ENCODE data around the gene NHLH2.

The NHLH2 gene
- 0 reads per million in 2 experiments for total RNA-seq

GRCh38 chr1:115840605-115841460, at the start of gene NHLH2:
Gene NHLH2, minus strand, starts transcription at chr1:115841126. Its CDS starts 2,754 bp downstream, at chr1:115838372.
- DNase-seq (ENCODE audit: low read depth), result no peak

GRCh38 chr1:115890580-115890979, 49.7 kb upstream of the NHLH2 start:
- DNase-seq (ENCODE audit: low read depth), result no peak

- no peak for DNase-seq (ENCODE audit: low read depth)
Measured at GRCh38 chr1:115888976-115889375, 48.0 kb upstream of the NHLH2 start.

- DNase-seq (ENCODE audit: low read depth), result no peak
Measured at GRCh38 chr1:115882913-115883902, 42.3 kb upstream of the NHLH2 start.

- no peak for DNase-seq (ENCODE audit: low read depth)
Measured at GRCh38 chr1:115880981-115881672, 40.2 kb upstream of the NHLH2 start.

GRCh38 chr1:115879977-115880376, 39.1 kb upstream of the NHLH2 start:
- no peak for DNase-seq (ENCODE audit: low read depth)

GRCh38 chr1:115877511-115877910, 36.6 kb upstream of the NHLH2 start:
- no peak for DNase-seq (ENCODE audit: low read depth)

GRCh38 chr1:115874904-115875303, 34.0 kb upstream of the NHLH2 start:
- no peak for DNase-seq (ENCODE audit: low read depth)

- no peak for DNase-seq (ENCODE audit: low read depth)
Measured at GRCh38 chr1:115874497-115874896, 33.6 kb upstream of the NHLH2 start.

GRCh38 chr1:115873184-115873583, 32.3 kb upstream of the NHLH2 start:
- DNase-seq (ENCODE audit: low read depth), result no peak

- no peak for DNase-seq (ENCODE audit: low read depth)
Measured at GRCh38 chr1:115869064-115869463, 28.1 kb upstream of the NHLH2 start.

GRCh38 chr1:115867216-115867615, 26.3 kb upstream of the NHLH2 start:
- DNase-seq (ENCODE audit: low read depth), result no peak

GRCh38 chr1:115865704-115866380, 24.9 kb upstream of the NHLH2 start:
- DNase-seq (ENCODE audit: low read depth), result no peak

GRCh38 chr1:115862403-115862802, 21.5 kb upstream of the NHLH2 start:
- no peak for DNase-seq (ENCODE audit: low read depth)

GRCh38 chr1:115854005-115854404, 13.1 kb upstream of the NHLH2 start:
- DNase-seq (ENCODE audit: low read depth), result no peak

- no peak for DNase-seq (ENCODE audit: low read depth)
Measured at GRCh38 chr1:115850937-115851336, 10.0 kb upstream of the NHLH2 start.

GRCh38 chr1:115847787-115848186, 6.9 kb upstream of the NHLH2 start:
- DNase-seq (ENCODE audit: low read depth), result no peak

GRCh38 chr1:115842948-115843347, 2.0 kb upstream of the NHLH2 start:
- DNase-seq (ENCODE audit: low read depth), result no peak

GRCh38 chr1:115839679-115840237, 1.2 kb downstream of the NHLH2 start:
- no peak for DNase-seq (ENCODE audit: low read depth)

- no peak for DNase-seq (ENCODE audit: low read depth)
Measured at GRCh38 chr1:115839029-115839678, 1.8 kb downstream of the NHLH2 start.
